HEK293 (cell line): ENCODE results near the gene YIF1B.

Experiments used
- HOXC10 ChIP-seq: sonication (generic); formaldehyde crosslinking; IDR thresholded peaks from 2 replicates; pipeline ENCODE4 v1.8.1; 2023; ENCODE audit warnings: mild to moderate bottlenecking, missing genetic modification reagents
- OVOL3 ChIP-seq: fragments of 450-650 bp; formaldehyde crosslinking; IDR thresholded peaks from 2 replicates; pipeline ENCODE4 v1.5.1; 2016; ENCODE audit warnings: missing biosample characterization, missing genetic modification characterization
- PRDM2 ChIP-seq: fragments of 450-650 bp; formaldehyde crosslinking; IDR thresholded peaks from 2 replicates; pipeline ENCODE4 v1.5.1; 2016; ENCODE audit warnings: missing biosample characterization, missing genetic modification characterization, borderline replicate concordance
- TSHZ1 ChIP-seq: fragments of 450-650 bp; formaldehyde crosslinking; IDR thresholded peaks from 2 replicates; pipeline ENCODE4 v1.5.1; 2016; ENCODE audit warnings: missing biosample characterization, missing genetic modification characterization, borderline replicate concordance
- ZBTB1 ChIP-seq: fragments of 450-650 bp; formaldehyde crosslinking; IDR thresholded peaks from 2 replicates; pipeline ENCODE4 v1.5.1; 2016; ENCODE audit warnings: missing biosample characterization, missing genetic modification characterization
- ZBTB11 ChIP-seq: fragments of 450-650 bp; formaldehyde crosslinking; conservative IDR thresholded peaks from 2 replicates; pipeline ENCODE4 v1.5.1; 2016; ENCODE audit warnings: low read depth, missing biosample characterization, missing genetic modification characterization
- ZBTB44 ChIP-seq: fragments of 450-650 bp; IDR thresholded peaks from 2 replicates; pipeline ENCODE4 v1.5.1; 2018; ENCODE audit warnings: missing biosample characterization, mild to moderate bottlenecking, missing genetic modification characterization
- ZFP3 ChIP-seq: fragments of 450-650 bp; formaldehyde crosslinking; IDR thresholded peaks from 2 replicates; pipeline ENCODE4 v1.5.1; 2016; ENCODE audit warnings: low read depth, missing biosample characterization, missing genetic modification characterization
- ZFP37 ChIP-seq: fragments of 450-650 bp; formaldehyde crosslinking; IDR thresholded peaks from 2 replicates; pipeline ENCODE4 v1.5.1; 2016; ENCODE audit warnings: missing biosample characterization, missing genetic modification characterization
- ZNF133 ChIP-seq: fragments of 450-650 bp; formaldehyde crosslinking; IDR thresholded peaks from 2 replicates; pipeline ENCODE4 v1.5.1; 2016; ENCODE audit warnings: missing biosample characterization, missing genetic modification characterization
- ZNF146 ChIP-seq: fragments of 450-650 bp; formaldehyde crosslinking; IDR thresholded peaks from 2 replicates; pipeline ENCODE4 v1.5.1; 2016; ENCODE audit warnings: missing biosample characterization, missing genetic modification characterization
- ZNF184 ChIP-seq: fragments of 450-650 bp; IDR thresholded peaks from 2 replicates; pipeline ENCODE4 v1.5.1; 2018; ENCODE audit warnings: missing biosample characterization, mild to moderate bottlenecking, missing genetic modification characterization
- ZNF19 ChIP-seq: fragments of 450-650 bp; formaldehyde crosslinking; IDR thresholded peaks from 2 replicates; pipeline ENCODE4; 2016; ENCODE audit warnings: missing biosample characterization, missing genetic modification characterization, low read depth
- ZNF302 ChIP-seq: fragments of 450-650 bp; formaldehyde crosslinking; IDR thresholded peaks from 2 replicates; pipeline ENCODE4 v1.5.1; 2016; ENCODE audit warnings: missing biosample characterization, missing genetic modification characterization, low read depth
- ZNF335 ChIP-seq: fragments of 450-650 bp; formaldehyde crosslinking; conservative IDR thresholded peaks from 2 replicates; pipeline ENCODE4 v1.5.1; 2016; ENCODE audit warnings: missing biosample characterization, missing genetic modification characterization
- ZNF394 ChIP-seq: fragments of 450-650 bp; formaldehyde crosslinking; IDR thresholded peaks from 2 replicates; pipeline ENCODE4 v1.5.1; 2016; ENCODE audit warnings: missing biosample characterization, missing genetic modification characterization, mild to moderate bottlenecking, moderate library complexity, borderline replicate concordance
- ZNF501 ChIP-seq: fragments of 450-650 bp; formaldehyde crosslinking; IDR thresholded peaks from 2 replicates; pipeline ENCODE4 v1.5.1; 2016; ENCODE audit warnings: missing biosample characterization, missing genetic modification characterization
- ZNF776 ChIP-seq: fragments of 450-650 bp; formaldehyde crosslinking; IDR thresholded peaks from 2 replicates; pipeline ENCODE4 v1.5.0; 2017; ENCODE audit warnings: missing biosample characterization, missing genetic modification characterization, borderline replicate concordance
- ZNF791 ChIP-seq: fragments of 450-650 bp; formaldehyde crosslinking; IDR thresholded peaks from 2 replicates; pipeline ENCODE4 v1.5.1; 2016; ENCODE audit warnings: missing biosample characterization, missing genetic modification characterization
- ZNF837 ChIP-seq: fragments of 450-650 bp; formaldehyde crosslinking; IDR thresholded peaks from 2 replicates; pipeline ENCODE4 v1.5.1; 2016; ENCODE audit warnings: missing biosample characterization, missing genetic modification characterization
- TF ChIP-seq, protein P1 (sequence below): fragments of 450-650 bp; formaldehyde crosslinking; optimal IDR thresholded peaks from 2 replicates; pipeline ENCODE3; 2016; ENCODE audit warnings: missing biosample characterization, mild to moderate bottlenecking, missing genetic modification characterization
- TF ChIP-seq, protein P2 (sequence below): fragments of 450-650 bp; formaldehyde crosslinking; IDR thresholded peaks from 2 replicates; pipeline ENCODE4 v1.5.1; 2016; ENCODE audit warnings: missing biosample characterization, missing genetic modification characterization

The YIF1B gene

GRCh38 chr19:38360839-38361631 lies 45.3 kb upstream of the YIF1B start (continued):
- TF ChIP-seq ZBTB11 = no peak
- TF ChIP-seq, protein P1, sequence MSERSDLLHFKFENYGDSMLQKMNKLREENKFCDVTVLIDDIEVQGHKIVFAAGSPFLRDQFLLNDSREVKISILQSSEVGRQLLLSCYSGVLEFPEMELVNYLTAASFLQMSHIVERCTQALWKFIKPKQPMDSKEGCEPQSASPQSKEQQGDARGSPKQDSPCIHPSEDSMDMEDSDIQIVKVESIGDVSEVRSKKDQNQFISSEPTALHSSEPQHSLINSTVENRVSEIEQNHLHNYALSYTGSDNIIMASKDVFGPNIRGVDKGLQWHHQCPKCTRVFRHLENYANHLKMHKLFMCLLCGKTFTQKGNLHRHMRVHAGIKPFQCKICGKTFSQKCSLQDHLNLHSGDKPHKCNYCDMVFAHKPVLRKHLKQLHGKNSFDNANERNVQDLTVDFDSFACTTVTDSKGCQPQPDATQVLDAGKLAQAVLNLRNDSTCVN (tag by site-specific recombination) = no peak
- TF ChIP-seq ZNF146 (tag by site-specific recombination) = no peak
- TF ChIP-seq ZNF133 (tag by site-specific recombination) = peak; percentile 24; the same call in 1 of the 2 replicates
- no peak for TF ChIP-seq OVOL3 (tag by site-specific recombination)
- TF ChIP-seq PRDM2 (tag by site-specific recombination) = peak; percentile 27
- TF ChIP-seq, protein P2, sequence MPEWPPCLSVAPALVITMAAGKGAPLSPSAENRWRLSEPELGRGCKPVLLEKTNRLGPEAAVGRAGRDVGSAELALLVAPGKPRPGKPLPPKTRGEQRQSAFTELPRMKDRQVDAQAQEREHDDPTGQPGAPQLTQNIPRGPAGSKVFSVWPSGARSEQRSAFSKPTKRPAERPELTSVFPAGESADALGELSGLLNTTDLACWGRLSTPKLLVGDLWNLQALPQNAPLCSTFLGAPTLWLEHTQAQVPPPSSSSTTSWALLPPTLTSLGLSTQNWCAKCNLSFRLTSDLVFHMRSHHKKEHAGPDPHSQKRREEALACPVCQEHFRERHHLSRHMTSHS (tag by site-specific recombination) = 0 out of 2 replicates have a peak, but pooled peaks have one; percentile 11
- no peak for TF ChIP-seq ZNF776 (tag by site-specific recombination)
- no peak for TF ChIP-seq ZNF184 (tag by site-specific recombination)
- no peak for TF ChIP-seq ZNF394
- TF ChIP-seq ZNF791 (tag by site-specific recombination) = no peak
- TF ChIP-seq ZNF302 (tag by site-specific recombination) = no peak
- TF ChIP-seq ZBTB44 (tag by site-specific recombination) = no peak
- TF ChIP-seq ZFP3 (tag by site-specific recombination) = no peak
- TF ChIP-seq ZNF335 (tag by site-specific recombination) = no peak
- no peak for TF ChIP-seq ZFP37 (tag by site-specific recombination)
- TF ChIP-seq ZNF19 (tag by site-specific recombination) = no peak
- TF ChIP-seq ZBTB1 (tag by site-specific recombination) = no peak
- TF ChIP-seq HOXC10 (CRISPR knock-in tag) = no peak
- TF ChIP-seq ZNF501 (tag by site-specific recombination) = no peak
- no peak for TF ChIP-seq TSHZ1 (tag by site-specific recombination)
- TF ChIP-seq ZNF837 (tag by site-specific recombination) = no peak
